Bronchial epithelial cell (primary cell): Measurements from ENCODE around the gene MLLT10. TPM values are rescaled to one million over a fixed set of nuclear protein-coding genes. Genes with fewer than 3 reads are reported as not detected.

Experiments
- DNase-seq: peaks from one replicate; pipeline ENCODE4 v3.0.0-alpha.2; 2010; ENCODE audit warnings: low read depth
- FAIRE-seq: peaks from 2 replicates; lab custom pipeline; 2011; peaks lifted over from hg19 to GRCh38; lab: Jason Lieb, UNC
- H3K27me3 ChIP-seq: 2 replicates; pipeline ENCODE4 v1.5.1; 2011; ENCODE audit warnings: low read length; ENCODE audit not compliant: control insufficient read depth, insufficient read depth
- H3K36me3 ChIP-seq: 2 replicates; pipeline ENCODE4 v1.5.1; 2011; ENCODE audit warnings: low read length; ENCODE audit not compliant: control insufficient read depth, insufficient read depth
- H3K4me3 ChIP-seq: 2 replicates; pipeline ENCODE4 v1.5.1; 2011; ENCODE audit warnings: mild to moderate bottlenecking, low read depth, low read length, control low read depth
- CTCF ChIP-seq: IDR thresholded peaks from 2 replicates; pipeline ENCODE4 v1.5.1; 2011; ENCODE audit warnings: mild to moderate bottlenecking, moderate library complexity, low read length, control low read depth, inconsistent platforms; ENCODE audit not compliant: insufficient read depth, severe bottlenecking
- total RNA-seq: library from RNA; depleted of rRNA; stranded (reverse); fragments of >200 nt; gene quantifications from 2 replicates; pipeline ENCODE4 v1.2.1, GENCODE V29; 2014

The MLLT10 gene
- total RNA-seq, 1 donor from 2014 or later = 40.8 TPM

- Histone ChIP-seq H3K36me3 (no peaks in the 10 kb centered on the region), H3K4me3 (no peak overlapping the region), H3K27me3 (no peaks in the 10 kb centered on the region)
- DNase-seq (no peak), FAIRE-seq (no peak)
- no peak for TF ChIP-seq CTCF
Measured at GRCh38 chr10:21524131-21524525, 9.9 kb upstream of the MLLT10 start.

- Histone ChIP-seq H3K27me3 (no peaks in the 10 kb centered on the region), H3K4me3 (peak overlapping the region; percentile 68), H3K36me3 (no peaks in the 10 kb centered on the region)
- FAIRE-seq (no peak), DNase-seq (peak; percentile 40)
- no peak for TF ChIP-seq CTCF
Measured at GRCh38 chr10:21524526-21525366, 9.3 kb upstream of the MLLT10 start.

- no peak for FAIRE-seq
- no peak for TF ChIP-seq CTCF
- DNase-seq = peak; percentile 84
Measured at GRCh38 chr10:21525367-21526187, 8.5 kb upstream of the MLLT10 start, which contains the start of gene SKIDA1. SKIDA1 (minus strand) TSS chr10:21525682; CDS start chr10:21517822, 7,860 bp downstream.

GRCh38 chr10:21526188-21526859, 7.7 kb upstream of the MLLT10 start:
- DNase-seq = peak; percentile 51
- FAIRE-seq = no peak

More at GRCh38 chr10:21525367-21526187, 8.5 kb upstream of the MLLT10 start, which contains the start of gene SKIDA1:
- H3K36me3 ChIP-seq = no peaks in the 10 kb centered on the region
- H3K4me3 ChIP-seq = peak within 1 kb of the TSS; percentile 68
- no peaks in the 10 kb centered on the region for H3K27me3 ChIP-seq

More at GRCh38 chr10:21526188-21526859, 7.7 kb upstream of the MLLT10 start:
- no peaks in the 10 kb centered on the region for H3K27me3 ChIP-seq
- peak overlapping the region; percentile 68 for H3K4me3 ChIP-seq
- no peaks in the 10 kb centered on the region for H3K36me3 ChIP-seq
- TF ChIP-seq CTCF = no peak
